Hepatocyte (in vitro differentiated cells): ENCODE data around the gene EXD1. TPM values are rescaled to one million over a fixed set of nuclear protein-coding genes. Genes with fewer than 3 reads are reported as not detected.
"Not testable (repeated sequence)": the region's sequence is repeated elsewhere in the genome, so short reads cannot be mapped to it uniquely, and the experiment has no call there.

ENCODE experiments used
- DNase-seq: peaks from one replicate; pipeline ENCODE4 v3.0.0-alpha.2; 2016; ENCODE audit warnings: low spot score
- H2AFZ ChIP-seq: fragments of 200-600 bp; sonication (generic); 2 replicates; pipeline ENCODE4 v1.6.0; 2016; ENCODE audit warnings: antibody characterized with exemption, mild to moderate bottlenecking
- H3K27ac ChIP-seq: fragments of 200-600 bp; sonication (generic); 2 replicates; pipeline ENCODE4 v1.5.1; 2016; ENCODE audit warnings: mild to moderate bottlenecking
- H3K27me3 ChIP-seq: fragments of 200-600 bp; sonication (generic); 2 replicates; pipeline ENCODE4 v1.6.1; 2016
- H3K36me3 ChIP-seq: fragments of 200-600 bp; sonication (generic); replicated peaks from 2 replicates; pipeline ENCODE4 v1.5.1; 2016; ENCODE audit warnings: low read depth; ENCODE audit not compliant: insufficient read depth
- H3K4me1 ChIP-seq: fragments of 200-600 bp; sonication (generic); 2 replicates; pipeline ENCODE4 v1.5.1; 2016; ENCODE audit warnings: mild to moderate bottlenecking, moderate library complexity; ENCODE audit not compliant: insufficient read depth
- H3K4me2 ChIP-seq: fragments of 200-600 bp; sonication (generic); 2 replicates; pipeline ENCODE4 v1.6.0; 2016
- H3K4me3 ChIP-seq: fragments of 200-600 bp; sonication (generic); 2 replicates; pipeline ENCODE4 v1.5.1; 2016; ENCODE audit warnings: mild to moderate bottlenecking
- H3K79me2 ChIP-seq: fragments of 200-600 bp; sonication (generic); 2 replicates; pipeline ENCODE4 v1.6.0; 2017; ENCODE audit warnings: mild to moderate bottlenecking
- H3K9me2 ChIP-seq: fragments of 200-600 bp; sonication (generic); replicated peaks from 2 replicates; pipeline ENCODE4 v1.6.0; 2017; ENCODE audit warnings: mild to moderate bottlenecking; ENCODE audit not compliant: insufficient read depth
- H3K9me3 ChIP-seq: fragments of 200-600 bp; sonication (generic); 2 replicates; pipeline ENCODE4 v1.5.1; 2016; ENCODE audit warnings: low read depth, mild to moderate bottlenecking
- H4K20me1 ChIP-seq: fragments of 200-600 bp; sonication (generic); 2 replicates; pipeline ENCODE4 v1.6.0; 2016; ENCODE audit warnings: mild to moderate bottlenecking; ENCODE audit not compliant: insufficient read depth, poor library complexity, severe bottlenecking
- CTCF ChIP-seq: fragments of 200-600 bp; sonication (generic); IDR thresholded peaks from 2 replicates; pipeline ENCODE4 v1.5.1; 2016; ENCODE audit warnings: antibody characterized with exemption, mild to moderate bottlenecking; ENCODE audit not compliant: poor library complexity
- EZH2 ChIP-seq: fragments of 200-600 bp; sonication (generic); IDR thresholded peaks from 2 replicates; pipeline ENCODE4 v1.6.1; 2016; ENCODE audit warnings: antibody characterized with exemption, mild to moderate bottlenecking, borderline replicate concordance
- EZH2phosphoT487 ChIP-seq: fragments of 200-600 bp; sonication (generic); IDR thresholded peaks from one replicate; pipeline ENCODE4 v1.6.1; 2018; ENCODE audit warnings: antibody characterized with exemption, mild to moderate bottlenecking, low read depth, moderate library complexity; ENCODE audit not compliant: unreplicated experiment, severe bottlenecking
- WGBS: methylation state at CpG from one replicate; pipeline ENCODE4 v1.1.6; 2016; ENCODE audit warnings: low lambda C conversion rate; ENCODE audit errors: missing lambda C conversion rate; 5-methylcytosine and 5-hydroxymethylcytosine counted together
- polyA plus RNA-seq: library from polyadenylated mRNA; unstranded; fragments of >200 nt; fragmentation: Nextera tagmentation; extraction: Ambion mirVana; gene quantifications from 2 replicates; pipeline ENCODE4 v1.2.1, GENCODE V29; 2016
- total RNA-seq: library from RNA; depleted of rRNA; stranded (reverse); fragments of >200 nt; gene quantifications from 2 replicates; pipeline ENCODE4 v1.2.3, GENCODE V29; 2014

Gene EXD1
- total and polyA plus RNA-seq, 2 experiments from 2014 or later: not detected

GRCh38 chr15:41151451-41152005, 79.0 kb downstream of the EXD1 start:
- Histone ChIP-seq H3K27ac (no peak overlapping the region), H3K27me3 (no peaks in the 10 kb centered on the region), H3K4me2 (no peak overlapping the region), H3K4me1 (no peaks in the 10 kb centered on the region), H3K4me3 (no peak overlapping the region), H3K9me3 (no peaks in the 10 kb centered on the region), H3K79me2 (no peaks in the 10 kb centered on the region), H3K9me2 (no peaks in the 10 kb centered on the region), H4K20me1 (no peaks in the 10 kb centered on the region), H2AFZ (no peak overlapping the region), H3K36me3 (no peaks in the 10 kb centered on the region)
- no peak for DNase-seq
- 97% methylated on average over 33 of the region's 37 CpGs for WGBS
- TF ChIP-seq EZH2 (no peak), CTCF (no peak), EZH2phosphoT487 (no peak)

GRCh38 chr15:41150279-41150678, 80.3 kb downstream of the EXD1 start:
- Histone ChIP-seq H3K4me2 (no peak overlapping the region), H3K27me3 (no peaks in the 10 kb centered on the region), H3K4me3 (no peak overlapping the region), H4K20me1 (no peaks in the 10 kb centered on the region), H3K9me3 (no peaks in the 10 kb centered on the region), H2AFZ (no peak overlapping the region), H3K36me3 (no peaks in the 10 kb centered on the region), H3K27ac (no peak overlapping the region), H3K9me2 (no peaks in the 10 kb centered on the region), H3K79me2 (no peaks in the 10 kb centered on the region), H3K4me1 (no peaks in the 10 kb centered on the region)
- no peak for DNase-seq
- TF ChIP-seq CTCF (no peak), EZH2phosphoT487 (no peak), EZH2 (no peak)
- whole genome bisulfite sequencing: 78% methylated on average over 4 of the region's 4 CpGs

- H3K4me2 ChIP-seq: no peak overlapping the region
- H3K9me3 ChIP-seq: no peaks in the 10 kb centered on the region
- no peak for TF ChIP-seq EZH2
- TF ChIP-seq CTCF: no peak
- no peak for TF ChIP-seq EZH2phosphoT487
- H4K20me1 ChIP-seq: no peaks in the 10 kb centered on the region
- H3K4me1 ChIP-seq: no peaks in the 10 kb centered on the region
- WGBS: 91% methylated on average over 2 of the region's 2 CpGs
- DNase-seq: no peak
- no peaks in the 10 kb centered on the region for H3K9me2 ChIP-seq
- no peak overlapping the region for H2AFZ ChIP-seq
- H3K4me3 ChIP-seq: no peak overlapping the region
- H3K36me3 ChIP-seq: no peaks in the 10 kb centered on the region
- no peaks in the 10 kb centered on the region for H3K27me3 ChIP-seq
- no peak overlapping the region for H3K27ac ChIP-seq
- H3K79me2 ChIP-seq: no peaks in the 10 kb centered on the region
These were observed 82.5 kb downstream of the EXD1 start for GRCh38 chr15:41148065-41148464.

- H3K36me3 ChIP-seq: no peaks in the 10 kb centered on the region
- H3K4me1 ChIP-seq: no peaks in the 10 kb centered on the region
These were observed 90.9 kb downstream of the EXD1 start for GRCh38 chr15:41139619-41140018.

GRCh38 chr15:41139112-41139511, 91.4 kb downstream of the EXD1 start:
- not testable (repeated sequence) for H3K4me3 ChIP-seq, H3K27ac ChIP-seq, H2AFZ ChIP-seq, H4K20me1 ChIP-seq, H3K27me3 ChIP-seq, H3K4me1 ChIP-seq, DNase-seq, H3K36me3 ChIP-seq, H3K79me2 ChIP-seq, H3K4me2 ChIP-seq, H3K9me3 ChIP-seq, H3K9me2 ChIP-seq
- 88% methylated on average over 7 of the region's 7 CpGs for WGBS

More at GRCh38 chr15:41139619-41140018, 90.9 kb downstream of the EXD1 start:
- TF ChIP-seq EZH2: no peak
- TF ChIP-seq EZH2phosphoT487: no peak
- TF ChIP-seq CTCF: no peak
- no peaks in the 10 kb centered on the region for H3K79me2 ChIP-seq
- no peak overlapping the region for H3K27ac ChIP-seq
- H3K27me3 ChIP-seq: no peaks in the 10 kb centered on the region
- H4K20me1 ChIP-seq: no peaks in the 10 kb centered on the region
- H3K4me2 ChIP-seq: no peak overlapping the region
- no peaks in the 10 kb centered on the region for H3K9me2 ChIP-seq
- H3K4me3 ChIP-seq: no peak overlapping the region
- WGBS: 93% methylated on average over 5 of the region's 5 CpGs
- no peak overlapping the region for H2AFZ ChIP-seq
- DNase-seq: no peak
- no peaks in the 10 kb centered on the region for H3K9me3 ChIP-seq
